K562 (cell line): Measurements from ENCODE around the gene UBE2D3. TPM values are rescaled to one million over a fixed set of nuclear protein-coding genes. Genes with fewer than 3 reads are reported as not detected.

ENCODE experiments used
- CHCHD3 ChIP-seq: fragments of 250-450 bp; sonication (Bioruptor Pico); IDR thresholded peaks from 2 replicates; pipeline ENCODE4 v2.1.2; 2022; ENCODE audit warnings: mild to moderate bottlenecking
- COPS2 ChIP-seq: fragments of 450-650 bp; conservative IDR thresholded peaks from 2 replicates; pipeline ENCODE4 v1.6.1; 2016; ENCODE audit warnings: mild to moderate bottlenecking, moderate library complexity
- CSDE1 ChIP-seq, 2 experiments: fragments of 450-650 bp; IDR thresholded peaks; 2 replicates each; pipeline ENCODE4 v1.6.1; 2016; ENCODE audit warnings: mild to moderate bottlenecking in 1 of 2
- ESRRB ChIP-seq: fragments of 250-450 bp; sonication (Bioruptor Pico); IDR thresholded peaks from 2 replicates; pipeline ENCODE4 v1.5.0; 2020; ENCODE audit warnings: mild to moderate bottlenecking, moderate library complexity, borderline replicate concordance
- GTF3C2 ChIP-seq: IDR thresholded peaks from 3 replicates; pipeline ENCODE4 v1.6.1; 2011; ENCODE audit warnings: borderline replicate concordance, mild to moderate bottlenecking, moderate library complexity; ENCODE audit not compliant: insufficient read length; ENCODE audit errors: extremely low read depth
- HDAC1 ChIP-seq, 2 experiments: fragments of 450-650 bp; IDR thresholded peaks; 2 replicates each; pipeline ENCODE4 v1.6.1; 2016 to 2017; ENCODE audit warnings: inconsistent platforms in 1 of 2, mild to moderate bottlenecking in 1 of 2, moderate library complexity in 1 of 2
- HSF4 ChIP-seq: fragments of 250-450 bp; sonication (Bioruptor Pico); IDR thresholded peaks from 2 replicates; pipeline ENCODE4 v2.1.2; 2022; ENCODE audit warnings: mild to moderate bottlenecking, moderate library complexity, borderline replicate concordance
- MCM5 ChIP-seq: fragments of 450-650 bp; IDR thresholded peaks from 2 replicates; pipeline ENCODE4 v1.6.1; 2016; ENCODE audit warnings: low read depth
- NR2C1 ChIP-seq, 2 experiments: fragments of 450-650 bp; IDR thresholded peaks; 2 replicates each; pipeline ENCODE4 v1.6.1; 2017; ENCODE audit warnings: mild to moderate bottlenecking in 2 of 2, antibody characterized with exemption in 1 of 2, inconsistent platforms in 1 of 2, missing compliant biosample characterization in 1 of 2, missing genetic modification characterization in 1 of 2
- NR4A1 ChIP-seq, 2 experiments: fragments of 250-450 bp in 1 of 2; fragments of 450-650 bp in 1 of 2; sonication (Bioruptor Pico) in 1 of 2; IDR thresholded peaks; 2 replicates each; pipeline versions ENCODE4 v1.4.0 to v1.6.1; 2016 to 2020; ENCODE audit warnings: mild to moderate bottlenecking in 2 of 2, missing compliant biosample characterization in 1 of 2, missing genetic modification characterization in 1 of 2, moderate library complexity in 1 of 2
- ZNF3 ChIP-seq: fragments of 250-450 bp; sonication (Bioruptor Pico); IDR thresholded peaks from 2 replicates; pipeline ENCODE4 v1.5.0; 2021; ENCODE audit warnings: mild to moderate bottlenecking, moderate library complexity
- polyA plus RNA-seq, 8 experiments: library from polyadenylated mRNA; depleted of rRNA in 4 of 8; stranded (reverse) in 5 of 8; unstranded in 3 of 8; fragments of >200 nt; fragmentation: Nextera tagmentation in 2 of 8; fragmentation: Illumina TruSeq in 1 of 8; extraction: Ambion mirVana in 2 of 8; extraction: Trizol in 1 of 8; gene quantifications; 2 replicates each; pipeline versions ENCODE4 v1.2.1 to v1.2.3, GENCODE V29; 2011 to 2014; ENCODE audit warnings: inconsistent platforms in 1 of 8, missing spikeins in 1 of 8
- total RNA-seq, 7 experiments: library from RNA; depleted of rRNA in 6 of 7; stranded (reverse); fragments of >200 nt in 6 of 7; fragmentation: Illumina TruSeq in 2 of 7; extraction: Trizol in 2 of 7; gene quantifications; 2 replicates each; pipeline versions ENCODE4 v1.2.1 to v1.2.3, GENCODE V29; 2011 to 2021; ENCODE audit warnings: low replicate concordance in 1 of 7
- TF ChIP-seq, protein P1 (sequence below): fragments of 250-450 bp; sonication (Bioruptor Pico); IDR thresholded peaks from 2 replicates; pipeline ENCODE4 v1.4.0; 2020
- TF ChIP-seq, protein P2 (sequence below): sonication (generic); formaldehyde crosslinking; IDR thresholded peaks from 2 replicates; pipeline ENCODE4 v1.8.0; 2022; ENCODE audit warnings: missing genetic modification reagents, mild to moderate bottlenecking, borderline replicate concordance
- TF ChIP-seq, protein P3 (sequence below): fragments of 450-650 bp; formaldehyde crosslinking; IDR thresholded peaks from 2 replicates; pipeline ENCODE4 v1.4.0; 2022; ENCODE audit warnings: missing genetic modification characterization

The UBE2D3 gene
- total and polyA plus RNA-seq, 9 of the 15 experiments (the other 6 are each of a cell fraction or from before 2014, with no cell fraction given), result 191 to 618 (median 292) TPM

DNA sequence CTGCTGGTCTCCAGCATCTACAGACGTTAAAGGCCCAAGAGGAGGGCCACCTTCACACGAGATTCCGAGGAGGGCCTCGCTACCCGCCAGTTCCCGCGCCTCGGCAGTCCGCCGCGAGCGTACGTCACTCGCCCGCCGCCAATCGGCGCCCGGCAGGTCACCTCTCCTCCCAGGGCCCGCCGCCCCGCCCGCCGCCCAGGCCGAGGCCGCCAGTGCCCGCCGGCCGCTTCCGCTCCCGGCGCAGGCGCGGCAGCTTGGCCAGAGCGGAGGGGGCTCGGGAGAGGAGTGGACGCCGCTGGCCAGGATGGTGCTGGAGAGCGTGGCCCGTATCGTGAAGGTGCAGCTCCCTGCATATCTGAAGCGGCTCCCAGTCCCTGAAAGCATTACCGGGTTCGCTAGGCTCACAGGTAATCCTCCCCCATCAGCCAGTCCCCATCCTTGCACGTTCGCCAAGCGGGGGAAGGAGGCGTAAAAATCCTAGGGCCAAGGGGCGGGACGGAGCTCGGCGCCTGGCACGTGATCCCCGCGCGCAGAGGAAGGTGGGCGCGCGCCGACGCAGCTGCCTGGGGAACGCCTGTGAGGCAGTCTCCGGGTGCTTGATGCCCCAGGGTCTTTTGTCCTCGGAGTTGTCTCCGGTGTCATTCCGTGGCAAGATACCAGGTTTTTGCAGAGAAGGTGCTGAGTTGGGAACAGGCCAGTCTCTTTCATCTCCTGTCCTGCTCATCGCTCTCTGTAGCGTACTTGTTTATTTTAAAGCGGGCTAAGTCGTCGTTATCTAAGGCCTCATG, 41.6 kb upstream of the UBE2D3 start, which contains the start of gene CISD2 (continued):
- TF ChIP-seq, protein P1, sequence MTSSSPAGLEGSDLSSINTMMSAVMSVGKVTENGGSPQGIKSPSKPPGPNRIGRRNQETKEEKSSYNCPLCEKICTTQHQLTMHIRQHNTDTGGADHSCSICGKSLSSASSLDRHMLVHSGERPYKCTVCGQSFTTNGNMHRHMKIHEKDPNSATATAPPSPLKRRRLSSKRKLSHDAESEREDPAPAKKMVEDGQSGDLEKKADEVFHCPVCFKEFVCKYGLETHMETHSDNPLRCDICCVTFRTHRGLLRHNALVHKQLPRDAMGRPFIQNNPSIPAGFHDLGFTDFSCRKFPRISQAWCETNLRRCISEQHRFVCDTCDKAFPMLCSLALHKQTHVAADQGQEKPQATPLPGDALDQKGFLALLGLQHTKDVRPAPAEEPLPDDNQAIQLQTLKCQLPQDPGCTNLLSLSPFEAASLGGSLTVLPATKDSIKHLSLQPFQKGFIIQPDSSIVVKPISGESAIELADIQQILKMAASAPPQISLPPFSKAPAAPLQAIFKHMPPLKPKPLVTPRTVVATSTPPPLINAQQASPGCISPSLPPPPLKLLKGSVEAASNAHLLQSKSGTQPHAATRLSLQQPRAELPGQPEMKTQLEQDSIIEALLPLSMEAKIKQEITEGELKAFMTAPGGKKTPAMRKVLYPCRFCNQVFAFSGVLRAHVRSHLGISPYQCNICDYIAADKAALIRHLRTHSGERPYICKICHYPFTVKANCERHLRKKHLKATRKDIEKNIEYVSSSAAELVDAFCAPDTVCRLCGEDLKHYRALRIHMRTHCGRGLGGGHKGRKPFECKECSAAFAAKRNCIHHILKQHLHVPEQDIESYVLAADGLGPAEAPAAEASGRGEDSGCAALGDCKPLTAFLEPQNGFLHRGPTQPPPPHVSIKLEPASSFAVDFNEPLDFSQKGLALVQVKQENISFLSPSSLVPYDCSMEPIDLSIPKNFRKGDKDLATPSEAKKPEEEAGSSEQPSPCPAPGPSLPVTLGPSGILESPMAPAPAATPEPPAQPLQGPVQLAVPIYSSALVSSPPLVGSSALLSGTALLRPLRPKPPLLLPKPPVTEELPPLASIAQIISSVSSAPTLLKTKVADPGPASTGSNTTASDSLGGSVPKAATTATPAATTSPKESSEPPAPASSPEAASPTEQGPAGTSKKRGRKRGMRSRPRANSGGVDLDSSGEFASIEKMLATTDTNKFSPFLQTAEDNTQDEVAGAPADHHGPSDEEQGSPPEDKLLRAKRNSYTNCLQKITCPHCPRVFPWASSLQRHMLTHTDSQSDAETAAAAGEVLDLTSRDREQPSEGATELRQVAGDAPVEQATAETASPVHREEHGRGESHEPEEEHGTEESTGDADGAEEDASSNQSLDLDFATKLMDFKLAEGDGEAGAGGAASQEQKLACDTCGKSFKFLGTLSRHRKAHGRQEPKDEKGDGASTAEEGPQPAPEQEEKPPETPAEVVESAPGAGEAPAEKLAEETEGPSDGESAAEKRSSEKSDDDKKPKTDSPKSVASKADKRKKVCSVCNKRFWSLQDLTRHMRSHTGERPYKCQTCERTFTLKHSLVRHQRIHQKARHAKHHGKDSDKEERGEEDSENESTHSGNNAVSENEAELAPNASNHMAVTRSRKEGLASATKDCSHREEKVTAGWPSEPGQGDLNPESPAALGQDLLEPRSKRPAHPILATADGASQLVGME (CRISPR knock-in tag), result no peak
- TF ChIP-seq MCM5 (no peak), ESRRB (CRISPR knock-in tag) (no peak), NR4A1 (CRISPR knock-in tag; IDR thresholded peaks at IDR 0.05) (no peak), NR4A1 (tag; IDR thresholded peaks at IDR 0.05) (0 out of 2 replicates have a peak, but pooled peaks have one; percentile 15), CHCHD3 (CRISPR knock-in tag) (no peak), NR2C1 (IDR thresholded peaks at IDR 0.05) (no peak), NR2C1 (tag; IDR thresholded peaks at IDR 0.05) (no peak), ZNF3 (CRISPR knock-in tag) (no peak), CSDE1 (IDR thresholded peaks at IDR 0.05) (no peak), HSF4 (CRISPR knock-in tag) (no peak), HDAC1 (IDR thresholded peaks at IDR 0.05) (peak in 1 of 2 experiments; percentile 84; a peak in 2 of 4 replicates), GTF3C2 (no peak), COPS2 (no peak)
- TF ChIP-seq, protein P2, sequence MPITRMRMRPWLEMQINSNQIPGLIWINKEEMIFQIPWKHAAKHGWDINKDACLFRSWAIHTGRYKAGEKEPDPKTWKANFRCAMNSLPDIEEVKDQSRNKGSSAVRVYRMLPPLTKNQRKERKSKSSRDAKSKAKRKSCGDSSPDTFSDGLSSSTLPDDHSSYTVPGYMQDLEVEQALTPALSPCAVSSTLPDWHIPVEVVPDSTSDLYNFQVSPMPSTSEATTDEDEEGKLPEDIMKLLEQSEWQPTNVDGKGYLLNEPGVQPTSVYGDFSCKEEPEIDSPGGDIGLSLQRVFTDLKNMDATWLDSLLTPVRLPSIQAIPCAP (CRISPR knock-in tag), result no peak
- TF ChIP-seq, protein P3, sequence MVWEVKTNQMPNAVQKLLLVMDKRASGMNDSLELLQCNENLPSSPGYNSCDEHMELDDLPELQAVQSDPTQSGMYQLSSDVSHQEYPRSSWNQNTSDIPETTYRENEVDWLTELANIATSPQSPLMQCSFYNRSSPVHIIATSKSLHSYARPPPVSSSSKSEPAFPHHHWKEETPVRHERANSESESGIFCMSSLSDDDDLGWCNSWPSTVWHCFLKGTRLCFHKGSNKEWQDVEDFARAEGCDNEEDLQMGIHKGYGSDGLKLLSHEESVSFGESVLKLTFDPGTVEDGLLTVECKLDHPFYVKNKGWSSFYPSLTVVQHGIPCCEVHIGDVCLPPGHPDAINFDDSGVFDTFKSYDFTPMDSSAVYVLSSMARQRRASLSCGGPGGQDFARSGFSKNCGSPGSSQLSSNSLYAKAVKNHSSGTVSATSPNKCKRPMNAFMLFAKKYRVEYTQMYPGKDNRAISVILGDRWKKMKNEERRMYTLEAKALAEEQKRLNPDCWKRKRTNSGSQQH (CRISPR knock-in tag), result no peak
